IMR-90 (cell line): ENCODE data around the gene NAA60. TPM values are rescaled to one million over a fixed set of nuclear protein-coding genes. Genes with fewer than 3 reads are reported as not detected.

Source experiments
- ATAC-seq: fragments of 200-7000 bp; cut with Tn5 transposase; 2 replicates; pipeline ENCODE4 v1.9.1; 2020; ENCODE audit warnings: low read depth, mild to moderate bottlenecking, moderate library complexity
- BruUV-seq: library from RNA; stranded (reverse); fragments of 400-500 nt; replicated peaks from 2 replicates; lab custom pipeline; 2021; lab: Mats Ljungman, UMichigan
- CTCF ChIA-PET: fragments of 300-600 bp; formaldehyde crosslinking; extraction: SDS; loops from one replicate; lab custom pipeline; 2021; ENCODE audit warnings: antibody characterized with exemption; lab: Yijun Ruan, JAX
- POLR2A ChIA-PET: fragments of 300-600 bp; sonication (Branson Sonifier 250); formaldehyde crosslinking; loops from one replicate; lab custom pipeline; 2022; ENCODE audit warnings: antibody characterized with exemption; ENCODE audit not compliant: unreplicated experiment; lab: Charles Lee
- DNase-seq: peaks from one replicate; pipeline ENCODE4 v3.0.0; 2013
- H2AFZ ChIP-seq: replicated peaks from 2 replicates; pipeline ENCODE3; 2013; ENCODE audit warnings: low read length, mild to moderate bottlenecking; ENCODE audit not compliant: poor library complexity
- H2AK5ac ChIP-seq: 2 replicates; pipeline ENCODE4 v1.6.1; 2013; ENCODE audit warnings: low read depth, low read length, inconsistent platforms
- H2AK9ac ChIP-seq: replicated peaks from 2 replicates; pipeline ENCODE3; 2013; ENCODE audit warnings: mild to moderate bottlenecking, low read depth, low read length, moderate library complexity; ENCODE audit not compliant: poor library complexity
- H2BK120ac ChIP-seq: 2 replicates; pipeline ENCODE4 v1.6.1; 2013; ENCODE audit warnings: low read depth, low read length, inconsistent platforms
- H2BK15ac ChIP-seq: 3 replicates; pipeline ENCODE4 v1.6.1; 2013; ENCODE audit warnings: low read depth, low read length, inconsistent platforms
- H2BK20ac ChIP-seq: 2 replicates; pipeline ENCODE4 v1.6.1; 2013; ENCODE audit warnings: low read depth, mild to moderate bottlenecking, inconsistent platforms, low read length, moderate library complexity
- H2BK5ac ChIP-seq: 2 replicates; pipeline ENCODE4 v1.6.1; 2013; ENCODE audit warnings: mild to moderate bottlenecking, low read depth, low read length, inconsistent platforms; ENCODE audit not compliant: poor library complexity, severe bottlenecking
- H3K14ac ChIP-seq: replicated peaks from 2 replicates; pipeline ENCODE4 v1.6.1; 2013; ENCODE audit warnings: low read depth, low read length, inconsistent platforms
- H3K18ac ChIP-seq: 2 replicates; pipeline ENCODE4 v1.6.1; 2013; ENCODE audit warnings: low read depth, low read length, control low read depth
- H3K23ac ChIP-seq: 2 replicates; pipeline ENCODE4 v1.6.1; 2013; ENCODE audit warnings: low read depth, low read length, inconsistent platforms
- H3K27ac ChIP-seq: 2 replicates; pipeline ENCODE4 v1.5.1; 2013; ENCODE audit warnings: mild to moderate bottlenecking, control low read depth, low read length; ENCODE audit not compliant: insufficient read depth
- H3K27me3 ChIP-seq: 2 replicates; pipeline ENCODE4 v1.6.1; 2013; ENCODE audit warnings: low read length; ENCODE audit not compliant: control insufficient read depth, insufficient read depth
- H3K36me3 ChIP-seq: 2 replicates; pipeline ENCODE4 v1.6.1; 2013; ENCODE audit warnings: low read length, mixed read lengths; ENCODE audit not compliant: control insufficient read depth, insufficient read depth
- H3K4ac ChIP-seq: 2 replicates; pipeline ENCODE4 v1.6.1; 2013; ENCODE audit warnings: low read depth, low read length, inconsistent platforms
- H3K4me1 ChIP-seq: 2 replicates; pipeline ENCODE4 v1.6.1; 2013; ENCODE audit warnings: low read length, mixed read lengths; ENCODE audit not compliant: control insufficient read depth, insufficient read depth
- H3K4me2 ChIP-seq: 2 replicates; pipeline ENCODE4 v1.6.1; 2013; ENCODE audit warnings: low read depth, mild to moderate bottlenecking, control low read depth, low read length, moderate library complexity
- H3K4me3 ChIP-seq: 2 replicates; pipeline ENCODE4 v1.5.1; 2013; ENCODE audit warnings: low read depth, mild to moderate bottlenecking, control low read depth, low read length, moderate library complexity; ENCODE audit not compliant: insufficient read depth
- H3K56ac ChIP-seq: 2 replicates; pipeline ENCODE4 v1.6.1; 2013; ENCODE audit warnings: low read length, inconsistent platforms; ENCODE audit not compliant: insufficient read depth; ENCODE audit errors: extremely low read depth
- H3K79me1 ChIP-seq, 2 experiments: 2 replicates each; pipeline ENCODE4 v1.6.1; 2013; ENCODE audit warnings: low read length in 2 of 2, inconsistent platforms in 1 of 2, low read depth in 1 of 2
- H3K9ac ChIP-seq: 2 replicates; pipeline ENCODE4 v1.6.1; 2013; ENCODE audit warnings: low read depth, low read length, control low read depth
- H3K9me1 ChIP-seq: 2 replicates; pipeline ENCODE4 v1.6.1; 2013; ENCODE audit warnings: low read length, inconsistent platforms; ENCODE audit not compliant: insufficient read depth
- H3K9me3 ChIP-seq: 2 replicates; pipeline ENCODE4 v1.6.1; 2013; ENCODE audit warnings: low read length; ENCODE audit not compliant: control insufficient read depth, insufficient read depth
- H4K20me1 ChIP-seq: 2 replicates; pipeline ENCODE4 v1.6.1; 2013; ENCODE audit warnings: low read length, inconsistent platforms; ENCODE audit not compliant: insufficient read depth
- H4K5ac ChIP-seq: 2 replicates; pipeline ENCODE4 v1.6.1; 2013; ENCODE audit warnings: mild to moderate bottlenecking, low read depth, low read length, control low read depth
- H4K8ac ChIP-seq, 2 experiments: 2 replicates each; pipeline ENCODE4 v1.6.1; 2013; ENCODE audit warnings: low read depth in 2 of 2, low read length in 2 of 2, control low read depth in 1 of 2, inconsistent platforms in 1 of 2
- H4K91ac ChIP-seq: 2 replicates; pipeline ENCODE4 v1.6.1; 2013; ENCODE audit warnings: low read depth, low read length, inconsistent platforms; ENCODE audit not compliant: insufficient read depth
- CTCF ChIP-seq: conservative IDR thresholded peaks from 2 replicates; pipeline ENCODE4 v1.5.1; 2012; ENCODE audit warnings: mild to moderate bottlenecking, low read depth, low read length, improper control_type of control experiment
- FOS ChIP-seq: fragments of 150-350 bp; IDR thresholded peaks from 2 replicates; pipeline ENCODE4 v1.6.1; 2016; ENCODE audit warnings: low read depth, low read length
- MAFK ChIP-seq: IDR thresholded peaks from 2 replicates; pipeline ENCODE4 v1.6.1; 2012; ENCODE audit warnings: low read depth, low read length, improper control_type of control experiment
- RCOR1 ChIP-seq: IDR thresholded peaks from 2 replicates; pipeline ENCODE4 v1.6.1; 2012; ENCODE audit warnings: mild to moderate bottlenecking, low read length, improper control_type of control experiment; ENCODE audit not compliant: insufficient replicate concordance
- WGBS, 2 experiments: methylation state at CpG; one replicate each; pipeline versions ENCODE4 v1.1.5 to v1.1.7; 2013; ENCODE audit warnings: missing lambda C conversion rate in 2 of 2; ENCODE audit not compliant: insufficient read length in 1 of 2; ENCODE audit errors: extremely low coverage in 2 of 2; 5-methylcytosine and 5-hydroxymethylcytosine counted together
- dilution Hi-C: fragments of 300-500 bp; cut with HindIII; formaldehyde crosslinking; loops from one replicate; pipeline ENCODE4 v1.14.3; 2018; ENCODE audit warnings: low sequenced_read_pairs; ENCODE audit not compliant: unreplicated experiment
- in situ Hi-C: fragments of 300-500 bp; cut with MboI; formaldehyde crosslinking; loops from 3 replicates; pipeline ENCODE4 v1.14.3; 2019; ENCODE audit warnings: low sequenced_read_pairs, inconsistent platforms, mixed read lengths
- intact Hi-C: fragments of 100-400 bp; cut with micrococcal nuclease; formaldehyde crosslinking; loops from 2 replicates; pipeline ENCODE4 v1.10.0; 2022
- polyA plus RNA-seq, 3 experiments: library from polyadenylated mRNA; depleted of rRNA; stranded (reverse); fragments of >200 nt; gene quantifications; 2 replicates each; pipeline ENCODE4 v1.2.3, GENCODE V29; 2012; ENCODE audit warnings: low replicate concordance in 1 of 3
- total RNA-seq: library from RNA; depleted of rRNA; stranded (reverse); fragments of >200 nt; gene quantifications from 2 replicates; pipeline ENCODE4 v1.2.3, GENCODE V29; 2012

Gene NAA60
- total and polyA plus RNA-seq, 2 of the 4 experiments (the other 2 are of a cell fraction), result 7.5 to 18.0 TPM

GRCh38 chr16:3460585-3460984 lies 17.1 kb downstream of the NAA60 start:
- Histone ChIP-seq H2BK5ac (no peak overlapping the region), H3K9me3 (no peaks in the 10 kb centered on the region), H3K14ac (no peak overlapping the region), H3K18ac (no peak overlapping the region), H3K27me3 (no peaks in the 10 kb centered on the region), H2AFZ (no peak overlapping the region), H2BK15ac (no peak overlapping the region), H3K4me2 (no peak overlapping the region), H4K5ac (no peak overlapping the region), H4K20me1 (peaks cover 68% of the 10 kb centered on the region), H3K23ac (no peak overlapping the region), H3K9me1 (peaks cover 31% of the 10 kb centered on the region), H4K91ac (no peak overlapping the region), H3K9ac (no peak overlapping the region), H4K8ac (no peak overlapping the region), H2BK20ac (no peak overlapping the region), H3K56ac (no peak overlapping the region), H3K36me3 (no peaks in the 10 kb centered on the region; the same call in 1 of the 2 replicates), H3K4me3 (no peak overlapping the region), H3K79me1 (peaks cover 18 to 80% of the 10 kb centered on the region in 2 experiments), H3K4ac (no peak overlapping the region), H2AK5ac (no peak overlapping the region), H3K27ac (no peak overlapping the region), H2BK120ac (no peak overlapping the region), H3K4me1 (peaks cover 15% of the 10 kb centered on the region), H2AK9ac (no peak overlapping the region)
- CTCF ChIA-PET, result no interaction called here
- POLR2A ChIA-PET, result no interaction called here
- TF ChIP-seq FOS, result no peak
- TF ChIP-seq MAFK, result 0 out of 2 replicates have a peak, but pooled peaks have one; percentile 22
- no peak for TF ChIP-seq RCOR1
- TF ChIP-seq CTCF, result no peak
- BruUV-seq, result no TSS peak
- ATAC-seq (no peak), DNase-seq (no peak)
- intact Hi-C loops (no loop called here), dilution Hi-C loops (no loop called here), in situ Hi-C loops (no loop called here)
- 100% methylated on average over 3 of the region's 8 CpGs; no CpG with 5 or more reads in 1 of the 2 experiments for WGBS, 2 experiments
